ENCODE results near the gene WBP1L.

- TF ChIP-seq, protein P1, sequence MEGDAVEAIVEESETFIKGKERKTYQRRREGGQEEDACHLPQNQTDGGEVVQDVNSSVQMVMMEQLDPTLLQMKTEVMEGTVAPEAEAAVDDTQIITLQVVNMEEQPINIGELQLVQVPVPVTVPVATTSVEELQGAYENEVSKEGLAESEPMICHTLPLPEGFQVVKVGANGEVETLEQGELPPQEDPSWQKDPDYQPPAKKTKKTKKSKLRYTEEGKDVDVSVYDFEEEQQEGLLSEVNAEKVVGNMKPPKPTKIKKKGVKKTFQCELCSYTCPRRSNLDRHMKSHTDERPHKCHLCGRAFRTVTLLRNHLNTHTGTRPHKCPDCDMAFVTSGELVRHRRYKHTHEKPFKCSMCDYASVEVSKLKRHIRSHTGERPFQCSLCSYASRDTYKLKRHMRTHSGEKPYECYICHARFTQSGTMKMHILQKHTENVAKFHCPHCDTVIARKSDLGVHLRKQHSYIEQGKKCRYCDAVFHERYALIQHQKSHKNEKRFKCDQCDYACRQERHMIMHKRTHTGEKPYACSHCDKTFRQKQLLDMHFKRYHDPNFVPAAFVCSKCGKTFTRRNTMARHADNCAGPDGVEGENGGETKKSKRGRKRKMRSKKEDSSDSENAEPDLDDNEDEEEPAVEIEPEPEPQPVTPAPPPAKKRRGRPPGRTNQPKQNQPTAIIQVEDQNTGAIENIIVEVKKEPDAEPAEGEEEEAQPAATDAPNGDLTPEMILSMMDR (IDR thresholded peaks at IDR 0.05; ENCODE audit: low read depth, low read length, poor library complexity, severe bottlenecking) = no peak
- no peak for TF ChIP-seq EZH2phosphoT487 (IDR thresholded peaks at IDR 0.05; ENCODE audit: borderline replicate concordance, low read length)
Observed at GRCh38 chr10:102814873-102815661, 71.3 kb downstream of the WBP1L start.

All from DOHH2 (cell line).